CD4-positive, alpha-beta T cell treated with Interleukin-6 at 100 ng/mL for 8 hours (primary cell): ENCODE measurements around the gene BLMH.
"Not testable (repeated sequence)": the region's sequence is repeated elsewhere in the genome, so short reads cannot be mapped to it uniquely, and the experiment has no call there.

Experiments used
- DNase-seq: peaks from one replicate; pipeline ENCODE4 v3.0.0-alpha.2; 2020; ENCODE audit warnings: mixed read lengths, low spot score

Gene BLMH

DNA sequence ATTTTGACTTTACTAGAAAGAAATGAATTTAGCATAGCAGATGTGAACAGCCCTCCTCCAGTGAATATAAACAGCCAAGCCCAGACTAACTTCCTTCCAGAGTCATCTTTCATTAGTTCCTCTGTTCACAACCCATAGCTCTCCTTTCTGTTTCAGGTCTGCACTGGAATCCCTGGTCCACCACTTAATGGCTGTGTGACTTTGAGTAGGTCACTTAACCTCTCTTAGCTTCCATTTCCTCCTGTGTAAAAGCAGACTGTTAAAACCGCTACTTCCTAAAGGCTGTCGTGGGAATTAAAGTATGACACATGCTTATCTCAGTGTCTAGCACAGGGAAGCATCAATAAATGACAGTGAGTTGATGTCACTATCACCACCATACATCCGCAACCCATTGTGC is 63.7 kb downstream of the BLMH start:
- no peak for DNase-seq

DNA sequence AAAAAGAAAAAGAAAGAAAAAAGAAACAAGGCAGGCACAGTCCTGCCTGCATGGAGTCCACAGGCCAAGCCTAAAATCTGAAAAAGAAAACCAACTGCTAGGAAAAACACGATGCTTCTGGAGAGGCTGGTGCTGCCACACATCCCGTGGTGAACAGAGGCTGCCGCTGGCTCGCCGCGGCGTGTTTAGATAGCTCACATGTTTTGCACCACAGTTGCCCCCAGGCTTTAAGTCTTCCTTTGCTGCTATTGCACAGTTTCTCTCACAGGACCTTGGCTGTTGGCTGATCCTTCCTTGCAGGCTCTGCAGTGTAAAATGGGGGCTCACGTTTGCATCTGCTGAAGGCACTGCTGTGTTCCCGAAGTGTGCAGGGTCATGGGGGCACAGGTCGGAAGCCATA is 64.9 kb downstream of the BLMH start:
- no peak for DNase-seq

DNA sequence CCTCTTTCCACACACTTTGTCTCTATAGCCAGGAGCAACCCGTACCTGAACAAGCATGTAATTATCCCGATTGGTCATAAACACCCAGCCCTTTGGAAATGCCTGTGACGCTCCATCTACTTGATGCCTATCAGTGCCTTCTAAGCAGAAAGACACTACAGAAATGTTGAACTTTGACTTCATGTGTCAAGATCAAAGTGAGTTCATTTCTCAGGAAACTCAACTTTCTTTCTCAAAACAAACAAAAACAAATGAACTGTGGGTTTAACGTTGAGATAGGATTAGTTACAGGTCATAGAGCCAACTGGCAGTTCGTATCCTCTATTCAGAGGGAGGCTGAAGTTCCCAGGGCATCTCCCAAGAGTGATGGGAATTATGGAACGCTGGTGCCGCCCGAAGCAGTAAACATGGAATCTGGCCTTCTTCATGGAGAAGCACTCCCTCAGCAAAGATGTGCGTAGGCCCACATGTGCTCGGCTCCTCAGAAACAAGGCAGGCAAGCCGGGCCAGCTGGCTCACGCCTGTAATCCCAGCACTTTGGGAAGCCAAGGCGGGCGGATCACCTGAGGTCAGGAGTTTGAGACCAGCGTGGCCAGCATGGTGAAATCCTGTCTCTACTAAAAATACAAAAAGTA is 65.7 kb downstream of the BLMH start:
- no peak for DNase-seq

DNA sequence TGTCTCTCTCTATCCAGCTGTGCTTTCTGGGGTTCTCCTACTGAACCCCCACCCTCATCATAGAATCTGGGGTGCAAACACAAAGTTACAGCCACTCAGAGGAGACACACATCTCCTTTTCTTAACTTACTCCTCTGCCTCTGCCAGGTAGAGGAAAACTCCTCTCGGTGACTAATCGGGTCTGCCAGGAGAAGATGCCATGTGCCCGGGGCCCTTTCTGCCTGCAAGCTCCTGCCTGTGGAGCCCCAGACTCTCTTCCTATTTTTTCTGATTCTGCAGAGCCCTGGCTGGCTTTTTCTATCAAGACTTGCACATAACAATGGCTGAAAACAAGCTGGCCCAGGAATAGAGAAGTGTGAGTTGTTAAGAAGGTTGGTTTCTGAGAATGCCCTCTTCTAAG is 66.6 kb downstream of the BLMH start:
- no peak for DNase-seq

DNA sequence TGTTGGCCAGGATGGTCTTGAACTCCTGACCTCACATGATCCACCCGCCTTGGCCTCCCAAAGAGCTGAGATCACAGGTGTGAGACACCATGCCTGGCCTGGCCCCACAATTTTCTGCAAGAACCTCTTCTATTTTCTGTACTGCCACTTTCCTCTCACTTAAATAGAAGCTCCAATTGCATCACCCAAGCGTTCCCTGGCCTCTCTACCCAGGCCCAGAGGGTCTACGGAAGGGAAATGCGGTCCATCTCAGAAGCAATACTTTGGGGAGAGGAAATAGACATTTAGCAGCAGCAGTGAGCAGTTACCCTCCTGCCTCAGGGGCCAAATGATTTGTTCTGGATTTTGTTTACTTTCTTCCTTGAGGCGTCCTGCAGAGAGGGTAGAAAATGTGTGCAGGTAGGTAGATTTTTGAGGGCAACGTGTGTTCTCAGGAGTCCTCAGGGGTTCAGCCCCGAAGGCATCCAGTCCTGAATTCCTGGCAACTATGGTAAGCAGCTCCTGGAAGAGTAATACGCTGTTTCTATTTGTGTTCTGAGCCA is 67.3 kb downstream of the BLMH start:
- DNase-seq, result no peak

DNA sequence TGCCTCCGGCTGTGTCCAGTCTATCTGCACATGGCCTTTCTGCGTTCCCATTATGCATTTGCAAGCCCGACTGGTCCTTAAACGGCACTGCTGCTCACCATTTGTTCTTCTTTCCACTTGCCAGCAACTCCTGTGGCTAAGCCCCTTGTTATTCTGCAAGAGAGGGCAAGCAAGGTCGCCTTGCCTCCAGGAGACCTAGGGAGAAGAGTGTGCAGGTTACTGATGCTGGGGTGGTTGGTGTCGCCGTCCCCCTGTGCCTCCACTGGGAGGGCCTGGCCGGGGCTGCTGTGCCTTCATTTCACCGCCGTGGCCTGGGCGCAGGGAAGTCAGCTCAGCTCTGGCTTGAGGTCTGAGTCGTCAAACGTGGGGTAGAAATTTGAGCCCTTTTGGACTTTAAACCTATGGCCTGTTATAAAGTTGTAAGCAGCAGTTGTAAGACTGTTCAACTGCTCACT is 69.0 kb downstream of the BLMH start:
- no peak for DNase-seq

DNA sequence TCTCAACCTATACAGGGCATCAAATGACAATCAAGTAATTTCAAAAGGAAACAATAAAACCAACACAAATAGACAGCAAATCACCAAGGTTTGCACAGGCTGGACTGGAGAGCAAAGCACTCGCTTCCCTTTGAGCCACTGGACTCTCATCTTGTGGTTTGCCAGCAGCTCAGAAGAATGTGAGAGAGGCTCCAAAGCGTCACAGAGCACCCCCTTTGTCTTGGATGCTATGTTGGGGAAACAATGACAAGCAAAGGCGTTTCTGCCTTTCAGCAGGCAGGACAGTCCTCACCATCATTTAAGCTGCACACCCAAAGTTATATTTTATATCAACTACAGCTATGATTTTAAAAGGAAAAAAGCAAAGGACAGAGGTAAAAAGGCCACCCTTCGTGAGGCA is 69.5 kb downstream of the BLMH start:
- DNase-seq, result no peak

DNA sequence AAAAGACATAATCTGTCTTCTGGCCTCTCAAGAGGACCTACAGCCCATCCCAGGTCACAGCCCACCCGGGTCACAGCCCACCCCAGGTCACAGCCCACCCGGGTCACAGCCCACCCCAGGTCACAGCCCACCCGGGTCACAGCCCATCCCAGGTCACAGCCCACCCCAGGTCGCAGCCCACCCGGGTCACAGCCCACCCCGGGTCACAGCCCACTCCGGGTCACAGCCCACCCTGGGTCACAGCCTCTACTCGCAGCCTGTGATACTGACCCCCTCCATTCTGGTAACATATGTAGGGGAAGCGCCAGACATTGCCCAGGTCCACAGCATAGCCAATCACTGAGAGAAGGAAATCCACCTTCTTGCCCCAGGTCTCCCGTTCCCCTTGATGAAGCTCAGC is 70.4 kb downstream of the BLMH start:
- DNase-seq, result no peak

DNA sequence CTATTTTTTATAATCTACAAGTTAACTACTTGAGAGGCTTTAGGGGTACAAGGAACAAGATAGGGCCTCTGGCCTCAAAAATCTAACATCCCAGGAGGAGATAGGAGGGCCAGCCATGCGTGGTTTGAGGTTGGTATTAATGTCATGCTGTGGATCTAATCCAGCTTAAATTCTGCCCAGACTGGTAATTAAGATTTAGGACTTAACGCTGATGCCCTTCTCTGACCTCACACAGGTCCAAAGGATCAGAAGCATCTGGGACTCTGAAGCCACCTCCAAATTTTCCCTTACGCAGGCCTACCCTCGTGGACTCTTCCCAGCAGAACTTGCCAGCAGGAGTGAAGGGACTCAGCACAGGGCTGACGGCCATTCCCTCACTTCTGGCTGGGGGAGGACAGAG is 71.3 kb downstream of the BLMH start:
- DNase-seq, result no peak

DNA sequence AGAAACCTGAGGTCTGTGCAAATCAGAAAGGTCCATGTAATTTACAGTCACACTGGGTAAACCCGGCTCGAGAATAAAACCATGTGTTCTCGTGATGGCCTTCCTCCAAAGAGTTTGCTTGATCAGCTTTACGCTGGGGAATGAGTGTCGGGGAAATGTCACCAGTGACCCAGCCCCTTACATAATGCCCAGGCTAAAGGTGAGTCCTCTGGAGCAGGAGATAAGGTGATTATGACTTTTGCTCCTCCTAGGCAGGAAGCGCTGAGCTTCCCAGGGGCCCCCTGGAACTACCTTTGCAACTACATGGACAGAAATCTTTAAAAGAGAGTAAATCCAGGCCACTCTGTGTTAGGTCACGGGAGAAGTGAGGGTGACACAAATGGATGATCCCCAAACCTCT is 71.9 kb downstream of the BLMH start:
- DNase-seq, result no peak

DNA sequence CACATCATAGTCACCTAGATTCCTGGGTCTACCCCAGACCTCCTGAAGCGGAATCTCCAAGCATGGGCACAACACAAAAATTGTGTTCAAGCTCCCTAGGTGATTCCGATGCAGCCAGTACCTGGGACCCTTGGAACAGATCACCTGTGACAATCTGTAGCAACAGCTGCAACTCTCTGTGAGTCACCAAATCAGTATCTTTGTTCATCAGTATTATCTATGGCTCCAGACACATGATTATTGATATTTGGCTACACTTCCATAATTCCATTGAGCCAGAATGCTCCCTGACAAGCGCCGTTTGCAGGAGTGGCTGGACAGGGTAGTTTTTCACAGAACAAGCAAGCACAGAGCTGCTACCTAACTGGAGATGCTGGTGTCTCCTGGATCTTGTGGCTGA is 72.4 kb downstream of the BLMH start:
- DNase-seq, result no peak

DNA sequence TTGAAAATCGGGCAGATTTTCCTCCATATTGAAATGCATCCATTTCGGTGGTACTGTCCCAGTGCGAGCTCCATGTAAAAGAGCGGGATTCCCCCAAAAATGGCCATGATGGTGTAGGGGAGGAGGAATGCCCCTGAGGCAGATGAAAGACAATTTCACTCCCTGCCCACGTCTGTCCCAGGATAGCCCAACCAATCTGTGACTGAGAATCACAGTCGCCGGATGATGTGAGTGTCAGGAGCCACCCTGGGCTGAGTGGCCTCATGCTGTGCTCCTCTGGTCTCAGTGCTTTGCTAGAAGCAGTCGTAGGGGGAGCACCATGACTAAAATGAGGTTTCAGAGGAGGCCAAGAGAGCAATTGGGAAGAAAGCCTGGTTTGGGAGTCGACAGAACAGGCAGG is 72.9 kb downstream of the BLMH start:
- DNase-seq, result no peak

DNA sequence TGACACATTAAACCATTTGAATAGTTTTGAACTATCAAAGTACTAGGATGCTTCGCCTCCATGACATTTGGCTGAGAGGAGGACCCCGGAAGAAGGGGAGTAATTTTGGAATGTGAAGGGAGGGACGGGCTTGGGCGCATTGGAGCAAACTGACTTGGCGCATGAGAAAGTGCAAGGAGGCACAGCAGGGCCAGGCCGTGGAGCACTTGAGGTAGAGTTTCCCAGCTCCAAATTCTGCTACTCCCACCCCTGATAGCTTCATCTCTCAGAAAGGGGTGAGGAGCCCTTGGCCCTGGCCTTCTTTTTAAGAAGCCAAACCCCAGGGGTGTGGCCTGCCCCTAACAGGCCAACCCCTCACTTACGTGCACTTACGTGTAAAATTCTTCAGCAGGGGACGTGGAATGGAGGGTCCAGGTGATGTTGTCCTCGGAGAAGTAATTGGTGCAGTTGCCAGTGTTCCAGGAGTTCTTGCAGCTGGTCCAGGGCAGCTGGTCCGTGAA is 73.9 kb downstream of the BLMH start:
- no peak for DNase-seq

DNA sequence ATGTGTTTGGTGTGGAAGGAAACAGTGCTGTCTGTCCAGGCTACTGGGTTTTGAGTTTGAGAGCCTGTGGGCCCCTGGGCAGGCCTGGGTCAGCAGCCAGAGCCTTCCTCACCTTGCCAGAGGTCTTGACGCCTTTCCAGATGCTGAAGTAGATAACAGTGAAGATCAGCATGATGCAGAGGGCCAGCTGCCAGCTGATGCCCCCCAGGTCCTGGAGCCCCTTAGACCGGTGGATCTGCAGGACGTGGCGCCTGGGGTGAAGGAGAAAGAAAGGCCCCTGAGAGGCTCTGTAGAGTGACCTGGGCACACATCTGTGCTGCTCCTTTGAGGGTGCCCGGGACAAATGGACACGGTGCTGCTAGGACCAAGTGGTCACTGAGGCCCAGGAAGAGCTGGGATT is 74.7 kb downstream of the BLMH start:
- DNase-seq, result no peak

DNA sequence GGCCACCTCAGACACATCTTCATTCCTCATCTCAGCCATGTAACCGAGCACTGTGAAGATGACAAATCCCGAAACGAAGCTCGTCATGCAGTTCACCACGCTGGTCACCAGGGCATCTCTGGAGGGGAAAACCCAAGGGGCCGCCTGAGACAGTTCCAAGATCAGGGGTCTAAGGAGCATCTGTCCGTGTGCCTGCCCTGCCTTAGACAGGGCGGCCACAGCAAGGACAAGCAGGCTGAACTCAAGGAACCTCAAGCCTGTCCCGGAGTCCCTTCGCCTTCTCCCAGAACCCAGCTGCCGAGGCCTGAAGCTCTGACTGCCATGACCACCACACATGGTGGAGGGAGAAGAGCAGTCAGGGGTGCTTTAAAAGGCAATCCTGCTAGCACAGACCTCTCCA is 79.0 kb downstream of the BLMH start:
- DNase-seq, result no peak

DNA sequence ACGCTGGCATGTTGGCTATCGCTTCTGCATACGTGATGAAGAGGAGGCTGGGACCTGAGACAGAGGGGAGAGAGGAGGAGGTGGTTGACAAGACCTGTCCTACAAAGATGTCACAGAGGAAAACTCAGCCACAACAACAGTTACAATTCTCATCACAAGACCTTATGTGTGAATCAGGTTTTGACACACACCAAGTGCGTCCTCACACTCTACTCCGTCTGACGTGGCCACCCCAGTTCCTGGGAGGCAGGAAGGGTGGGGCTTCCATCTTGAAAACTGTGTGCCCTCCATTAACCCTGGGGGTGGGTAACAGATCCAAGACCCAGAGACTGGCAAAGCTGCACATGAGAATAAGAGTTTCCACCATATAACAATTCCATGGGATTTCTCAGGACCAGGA is 80.4 kb downstream of the BLMH start:
- no peak for DNase-seq

DNA sequence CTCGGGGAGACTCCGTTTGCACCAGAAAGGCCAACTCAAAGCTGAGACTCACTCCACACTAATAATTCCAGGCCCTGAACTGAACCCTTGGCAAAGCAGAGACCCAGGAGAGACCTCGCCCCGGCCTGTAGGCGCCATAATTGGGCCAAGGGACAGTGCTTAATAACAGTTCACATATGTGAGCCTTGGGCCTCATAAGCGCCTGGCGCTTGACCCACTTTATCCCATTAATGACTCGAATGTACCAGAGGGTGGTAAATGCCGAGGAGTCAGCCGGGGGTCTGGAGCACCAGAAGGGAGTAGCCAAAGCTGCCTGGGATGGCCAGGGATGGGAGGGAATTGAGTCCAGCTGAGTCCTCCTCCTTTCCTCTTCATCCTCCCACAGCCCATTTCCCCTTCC is 80.8 kb downstream of the BLMH start:
- DNase-seq, result no peak

DNA sequence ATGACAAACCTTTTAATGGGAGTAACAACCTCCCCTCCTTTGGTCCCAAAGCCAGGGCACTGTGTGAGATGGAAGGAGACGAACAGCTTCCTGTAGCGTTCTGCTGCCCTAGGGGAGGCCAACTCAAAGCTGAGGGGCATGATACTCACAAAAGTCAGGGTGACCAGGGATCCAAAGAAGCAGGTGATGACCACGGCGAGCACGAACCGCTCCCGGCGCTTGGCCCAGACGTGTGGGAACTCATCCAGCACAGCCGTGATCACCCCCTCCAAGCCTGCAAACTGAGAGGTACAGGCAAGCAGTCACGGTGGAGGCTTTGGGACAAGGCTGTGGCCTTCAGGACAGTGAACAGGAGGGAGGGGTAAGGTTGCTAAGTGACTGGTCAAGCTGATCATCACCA is 81.4 kb downstream of the BLMH start:
- DNase-seq, result no peak

DNA sequence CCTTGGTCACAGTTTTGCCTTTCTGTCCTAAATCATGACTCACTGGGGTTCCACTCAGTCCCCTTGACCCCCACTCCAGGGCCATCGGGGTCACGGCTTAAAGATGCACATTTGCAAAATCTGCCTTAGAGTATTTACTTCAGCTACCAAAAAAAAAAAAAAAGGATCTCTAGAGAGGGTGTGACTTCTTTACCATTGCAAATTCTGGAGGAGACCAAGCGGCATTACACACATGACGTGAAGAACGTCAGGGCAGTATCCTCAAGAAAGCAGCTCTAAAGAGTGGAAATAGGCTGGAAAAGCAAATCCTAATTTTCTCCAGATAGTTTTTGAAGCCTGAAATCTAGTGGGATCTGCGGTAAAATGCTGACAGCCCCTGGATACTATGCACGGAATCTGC is 81.8 kb downstream of the BLMH start:
- no peak for DNase-seq

DNA sequence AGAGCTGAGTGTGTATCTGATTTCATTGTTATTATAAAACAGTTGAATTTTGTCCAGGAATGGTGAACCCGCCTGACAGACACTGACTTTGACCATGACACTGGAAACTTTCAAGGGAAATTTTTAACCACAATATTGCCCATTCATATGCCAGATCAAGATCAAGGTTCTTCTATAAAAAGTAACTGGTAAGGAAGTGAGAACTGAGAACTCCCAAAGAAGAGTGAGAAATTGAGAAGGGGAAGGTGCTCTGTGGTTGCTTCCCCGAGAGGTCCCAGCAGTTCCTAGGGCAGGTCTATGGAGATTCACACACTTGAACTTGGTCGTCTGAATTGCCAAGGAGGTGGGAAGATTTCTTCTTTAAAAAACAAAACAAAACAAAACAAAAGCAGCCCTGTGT is 83.5 kb downstream of the BLMH start:
- no peak for DNase-seq

DNA sequence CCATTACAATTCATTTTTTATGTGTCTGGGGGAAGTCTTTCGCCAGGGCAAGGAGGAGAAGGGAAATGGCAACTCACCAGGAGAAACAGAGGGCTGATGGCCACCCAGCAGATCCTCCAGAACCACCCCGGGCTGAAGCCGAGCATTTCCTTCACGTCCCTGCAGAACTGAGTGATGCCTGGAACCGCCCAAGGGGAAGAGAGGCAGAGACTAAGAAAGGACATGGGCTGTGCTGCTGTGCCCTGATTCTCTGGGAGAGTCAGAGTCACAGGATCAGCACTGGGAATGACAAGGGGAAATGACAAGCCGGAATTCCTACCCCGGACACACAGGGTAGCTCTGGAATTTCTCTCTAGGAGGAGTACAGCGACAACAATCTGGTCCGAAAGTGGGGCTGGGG is 84.1 kb downstream of the BLMH start:
- DNase-seq, result no peak

DNA sequence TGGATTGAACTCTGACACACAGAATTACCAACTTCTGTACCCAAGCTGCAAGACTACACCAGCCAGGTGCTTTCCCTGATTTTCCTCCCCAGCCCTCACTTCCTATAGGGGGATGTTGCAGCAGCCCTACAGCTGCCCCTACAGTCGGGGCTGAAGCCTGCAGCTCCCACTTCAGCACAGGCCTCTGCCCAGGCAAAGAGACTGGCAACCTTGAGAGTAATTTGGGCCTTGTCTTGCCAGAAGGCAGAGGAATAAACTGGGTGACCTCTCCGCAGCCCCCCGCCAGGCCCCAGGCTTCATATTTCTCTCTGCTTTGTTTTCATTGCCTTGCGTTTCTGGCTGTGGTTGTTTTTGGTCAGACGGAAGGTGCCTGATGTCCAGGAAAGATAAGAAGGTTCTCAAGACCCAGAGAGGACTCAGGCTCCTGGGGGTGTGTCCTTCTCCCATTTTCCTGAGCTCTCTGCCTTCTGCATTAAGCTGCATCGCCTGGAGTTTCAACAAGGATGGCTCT is 88.2 kb downstream of the BLMH start:
- DNase-seq, result no peak

DNA sequence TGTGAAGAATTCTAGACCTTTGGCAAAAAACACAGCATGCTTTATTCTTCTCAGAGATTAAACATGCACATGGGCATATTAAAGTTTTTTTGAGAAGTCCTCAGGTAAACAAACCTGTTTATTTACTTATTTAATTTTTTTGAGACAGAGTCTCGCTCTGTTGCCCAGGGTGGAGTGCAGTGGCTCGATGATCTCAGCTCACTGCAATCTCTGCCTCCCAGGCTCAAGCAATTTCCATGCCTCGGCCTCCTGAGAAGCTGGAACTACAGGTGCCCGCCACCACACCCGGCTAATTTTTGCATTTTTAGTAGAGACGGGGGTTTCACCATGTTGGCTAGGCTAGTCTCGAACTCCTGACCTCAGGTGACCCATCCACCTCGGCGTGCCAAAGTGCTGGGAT is 91.1 kb downstream of the BLMH start:
- DNase-seq, result not testable (repeated sequence)

DNA sequence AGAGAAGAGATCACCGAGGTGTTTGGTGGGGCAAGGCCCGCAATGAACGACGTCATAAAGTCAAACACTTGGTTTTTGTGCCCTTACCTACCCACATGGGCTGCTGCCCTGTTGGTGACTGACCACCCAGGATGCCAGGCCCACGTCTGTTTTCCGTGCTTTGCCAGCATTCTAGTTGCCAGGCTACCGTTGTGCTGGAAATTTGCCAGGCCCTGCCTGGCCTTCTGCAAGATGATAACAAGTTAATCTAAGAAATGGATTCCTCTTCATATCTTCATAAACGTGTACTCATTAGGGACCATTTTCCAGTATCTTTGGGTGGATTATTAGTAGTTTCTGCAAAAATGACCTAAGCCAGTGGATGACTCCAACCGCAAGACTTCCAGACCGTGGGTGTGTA is 91.6 kb downstream of the BLMH start:
- no peak for DNase-seq
